ENCODE measurements around the gene NR1H2. TPM values are rescaled to one million over a fixed set of nuclear protein-coding genes. Genes with fewer than 3 reads are reported as not detected.
A peak's percentile ranks its signal among the peaks of the same experiment; 100 is the strongest.

The NR1H2 gene
- total RNA-seq, 1 donor from 2014 or later: 28.3 TPM

DNA sequence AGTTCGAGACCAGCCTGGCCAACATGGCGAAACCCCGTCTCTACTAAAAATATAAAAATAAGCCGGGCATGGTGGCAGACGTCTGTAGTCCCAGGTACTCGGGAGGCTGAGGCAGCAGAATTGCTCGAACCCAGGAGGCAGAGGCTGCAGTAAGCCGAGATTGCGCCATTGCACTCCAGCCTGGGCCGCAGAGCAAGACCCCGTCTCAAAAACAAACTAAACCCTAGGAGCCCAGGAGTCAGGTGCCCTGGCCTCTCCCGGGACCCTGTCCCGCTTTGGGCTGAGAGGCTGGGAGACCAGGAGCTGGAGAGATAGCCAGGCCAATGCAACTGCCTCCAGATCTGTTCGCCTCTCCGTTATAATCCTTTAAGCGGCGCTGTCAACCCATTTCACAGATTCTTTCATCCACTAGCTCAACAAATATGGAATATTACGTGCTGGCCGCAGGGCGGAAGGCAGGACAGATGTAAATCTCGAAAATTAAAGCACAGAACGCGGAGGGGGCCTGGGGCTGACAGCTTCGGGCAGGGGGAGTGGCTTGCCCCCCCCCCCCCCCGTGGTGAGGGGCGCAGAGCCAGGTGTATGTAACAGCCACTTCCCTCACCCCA lies 51.2 kb downstream of the NR1H2 start:
- H3K36me3 Mint-ChIP-seq (ENCODE audit: unreplicated experiment): no peaks in the 10 kb centered on the region
- TF ChIP-seq, protein P1, sequence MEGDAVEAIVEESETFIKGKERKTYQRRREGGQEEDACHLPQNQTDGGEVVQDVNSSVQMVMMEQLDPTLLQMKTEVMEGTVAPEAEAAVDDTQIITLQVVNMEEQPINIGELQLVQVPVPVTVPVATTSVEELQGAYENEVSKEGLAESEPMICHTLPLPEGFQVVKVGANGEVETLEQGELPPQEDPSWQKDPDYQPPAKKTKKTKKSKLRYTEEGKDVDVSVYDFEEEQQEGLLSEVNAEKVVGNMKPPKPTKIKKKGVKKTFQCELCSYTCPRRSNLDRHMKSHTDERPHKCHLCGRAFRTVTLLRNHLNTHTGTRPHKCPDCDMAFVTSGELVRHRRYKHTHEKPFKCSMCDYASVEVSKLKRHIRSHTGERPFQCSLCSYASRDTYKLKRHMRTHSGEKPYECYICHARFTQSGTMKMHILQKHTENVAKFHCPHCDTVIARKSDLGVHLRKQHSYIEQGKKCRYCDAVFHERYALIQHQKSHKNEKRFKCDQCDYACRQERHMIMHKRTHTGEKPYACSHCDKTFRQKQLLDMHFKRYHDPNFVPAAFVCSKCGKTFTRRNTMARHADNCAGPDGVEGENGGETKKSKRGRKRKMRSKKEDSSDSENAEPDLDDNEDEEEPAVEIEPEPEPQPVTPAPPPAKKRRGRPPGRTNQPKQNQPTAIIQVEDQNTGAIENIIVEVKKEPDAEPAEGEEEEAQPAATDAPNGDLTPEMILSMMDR (IDR thresholded peaks at IDR 0.05; ENCODE audit: partially characterized antibody, unreplicated experiment): no peak
- no peak overlapping the region for H3K4me3 Mint-ChIP-seq (ENCODE audit: unreplicated experiment)
- no peak overlapping the region for H3K27ac Mint-ChIP-seq (ENCODE audit: unreplicated experiment)
- DNase-seq: no peak
- no peaks in the 10 kb centered on the region for H3K4me1 Mint-ChIP-seq (ENCODE audit: low read depth, unreplicated experiment)
- peaks cover 2% of the 10 kb centered on the region for H3K9me3 Mint-ChIP-seq (ENCODE audit: unreplicated experiment)
- H3K27me3 Mint-ChIP-seq (ENCODE audit: unreplicated experiment): no peaks in the 10 kb centered on the region

DNA sequence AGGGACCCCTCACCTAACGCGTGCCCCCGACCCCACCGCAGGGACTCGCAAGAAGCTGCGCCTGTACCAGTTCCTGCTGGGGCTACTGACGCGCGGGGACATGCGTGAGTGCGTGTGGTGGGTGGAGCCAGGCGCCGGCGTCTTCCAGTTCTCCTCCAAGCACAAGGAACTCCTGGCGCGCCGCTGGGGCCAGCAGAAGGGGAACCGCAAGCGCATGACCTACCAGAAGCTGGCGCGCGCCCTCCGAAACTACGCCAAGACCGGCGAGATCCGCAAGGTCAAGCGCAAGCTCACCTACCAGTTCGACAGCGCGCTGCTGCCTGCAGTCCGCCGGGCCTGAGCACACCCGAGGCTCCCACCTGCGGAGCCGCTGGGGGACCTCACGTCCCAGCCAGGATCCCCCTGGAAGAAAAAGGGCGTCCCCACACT lies 51.8 kb downstream of the NR1H2 start:
- peaks cover 2% of the 10 kb centered on the region for H3K4me1 Mint-ChIP-seq (ENCODE audit: low read depth, unreplicated experiment)
- H3K9me3 Mint-ChIP-seq (ENCODE audit: unreplicated experiment): peaks cover 2% of the 10 kb centered on the region
- no peak overlapping the region for H3K27ac Mint-ChIP-seq (ENCODE audit: unreplicated experiment)
- DNase-seq: no peak
- no peak overlapping the region for H3K4me3 Mint-ChIP-seq (ENCODE audit: unreplicated experiment)
- H3K36me3 Mint-ChIP-seq (ENCODE audit: unreplicated experiment): no peaks in the 10 kb centered on the region
- TF ChIP-seq, protein P1 (IDR thresholded peaks at IDR 0.05; ENCODE audit: partially characterized antibody, unreplicated experiment): no peak
- H3K27me3 Mint-ChIP-seq (ENCODE audit: unreplicated experiment): no peaks in the 10 kb centered on the region

DNA sequence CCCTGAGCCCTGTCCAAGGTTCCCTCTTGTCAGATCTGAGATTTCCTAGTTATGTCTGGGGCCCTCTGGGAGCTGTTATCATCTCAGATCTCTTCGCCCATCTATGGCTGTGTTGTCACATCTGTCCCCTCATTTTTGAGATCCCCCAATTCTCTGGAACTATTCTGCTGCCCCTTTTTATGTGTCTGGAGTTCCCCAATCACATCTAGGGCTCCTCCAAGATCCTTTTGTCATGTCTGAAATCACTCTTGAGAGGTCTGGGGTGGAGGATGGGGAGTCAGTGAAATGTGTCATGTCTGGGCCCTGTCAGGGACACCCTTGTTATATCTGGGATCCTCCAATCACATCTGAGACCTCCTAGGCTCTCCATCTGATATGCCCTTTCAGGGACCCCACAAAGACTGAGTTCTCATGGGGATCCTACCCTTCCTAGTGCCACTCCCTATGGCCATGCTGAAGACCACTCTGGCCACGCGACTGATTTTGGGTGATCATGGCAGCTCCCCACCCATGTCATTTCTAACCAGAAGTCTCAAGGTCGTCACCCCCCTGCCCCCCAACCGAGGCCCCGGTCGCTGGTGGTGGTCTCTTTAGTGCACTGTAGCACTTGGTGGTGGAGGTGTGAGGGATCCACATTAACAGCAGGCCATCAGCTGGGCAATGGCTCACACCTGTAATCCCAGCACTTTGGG lies 52.7 kb downstream of the NR1H2 start:
- no peak for DNase-seq
- peaks cover 5% of the 10 kb centered on the region for H3K4me1 Mint-ChIP-seq (ENCODE audit: low read depth, unreplicated experiment)
- H3K4me3 Mint-ChIP-seq (ENCODE audit: unreplicated experiment): no peak overlapping the region
- H3K36me3 Mint-ChIP-seq (ENCODE audit: unreplicated experiment): no peaks in the 10 kb centered on the region
- H3K27me3 Mint-ChIP-seq (ENCODE audit: unreplicated experiment): peaks cover 3% of the 10 kb centered on the region
- H3K9me3 Mint-ChIP-seq (ENCODE audit: unreplicated experiment): peaks cover 2% of the 10 kb centered on the region
- H3K27ac Mint-ChIP-seq (ENCODE audit: unreplicated experiment): no peak overlapping the region
- TF ChIP-seq, protein P1 (IDR thresholded peaks at IDR 0.05; ENCODE audit: partially characterized antibody, unreplicated experiment): no peak

DNA sequence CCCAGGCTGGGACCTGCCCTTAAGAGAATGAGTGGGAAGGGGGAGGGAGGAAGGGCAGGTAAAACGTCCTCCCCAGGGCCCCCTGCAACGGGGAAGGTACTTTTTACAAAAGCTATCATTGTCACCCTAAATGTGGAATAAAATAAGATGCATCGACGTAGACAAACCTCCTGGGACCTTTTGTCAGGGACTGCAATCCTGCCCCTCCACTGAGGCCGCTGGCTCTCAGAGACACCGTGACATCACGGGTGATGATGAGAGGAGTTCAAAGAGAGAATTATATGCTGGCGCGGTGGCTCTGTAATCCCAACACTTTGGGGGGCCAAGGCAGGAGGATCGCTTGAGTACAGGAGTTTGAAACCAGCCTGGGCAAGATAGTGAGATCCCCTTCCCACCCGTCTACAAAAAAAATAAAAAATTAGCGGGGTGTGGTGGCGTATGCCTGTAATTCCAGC lies 54.7 kb downstream of the NR1H2 start:
- Mint-ChIP-seq H3K4me3 (ENCODE audit: unreplicated experiment) (peak overlapping the region; percentile 86), H3K27ac (ENCODE audit: unreplicated experiment) (peak overlapping the region; percentile 66), H3K27me3 (ENCODE audit: unreplicated experiment) (peaks cover 3% of the 10 kb centered on the region), H3K4me1 (ENCODE audit: low read depth, unreplicated experiment) (peaks cover 10% of the 10 kb centered on the region), H3K36me3 (ENCODE audit: unreplicated experiment) (no peaks in the 10 kb centered on the region), H3K9me3 (ENCODE audit: unreplicated experiment) (peaks cover 2% of the 10 kb centered on the region)
- TF ChIP-seq, protein P1 (IDR thresholded peaks at IDR 0.05; ENCODE audit: partially characterized antibody, unreplicated experiment): no peak
- DNase-seq: no peak
